Gastroesophageal sphincter (tissue), 4 donors: ENCODE measurements around the gene ATG2B. TPM values are rescaled to one million over a fixed set of nuclear protein-coding genes. Genes with fewer than 3 reads are reported as not detected.

Source experiments
- ATAC-seq: fragments of 150-250 bp; one replicate; pipeline ENCODE4 v1.9.1; 2016; ENCODE audit warnings: mild to moderate bottlenecking, moderate library complexity
- H3K27ac ChIP-seq, 4 donors: fragments of 200-600 bp; sonication (generic) in 3 of 4; 1 replicate in 3 of 4; 2 replicates in 1 of 4; pipeline ENCODE4 v1.5.1; 2016 to 2019
- H3K27me3 ChIP-seq: fragments of 200-600 bp; sonication (generic); one replicate; pipeline ENCODE4 v1.5.1; 2019
- H3K36me3 ChIP-seq, 2 donors: fragments of 200-600 bp; sonication (generic); one replicate each; pipeline ENCODE4 v1.5.1; 2019; ENCODE audit warnings: control low read depth in 1 of 2
- H3K4me1 ChIP-seq, 3 donors: fragments of 200-600 bp; sonication (generic); 1 replicate in 2 of 3; 2 replicates in 1 of 3; pipeline ENCODE4 v1.5.1; 2016 to 2019; ENCODE audit warnings: control low read depth in 2 of 3
- H3K4me3 ChIP-seq, 2 donors: fragments of 200-600 bp; sonication (generic); one replicate each; pipeline ENCODE4 v1.5.1; 2019; ENCODE audit warnings: mild to moderate bottlenecking in 1 of 2, moderate library complexity in 1 of 2
- H3K9me3 ChIP-seq, 3 donors: fragments of 200-600 bp; sonication (generic); one replicate each; pipeline ENCODE4 v1.5.1; 2017 to 2019; ENCODE audit warnings: control low read depth in 2 of 3
- CTCF ChIP-seq, 4 experiments: fragments of 200-600 bp in 2 of 4; fragments of 450-650 bp in 2 of 4; sonication (generic) in 1 of 4; IDR thresholded peaks; one replicate each; pipeline ENCODE4 v1.5.1; 2017 to 2019; ENCODE audit warnings: antibody characterized with exemption in 4 of 4, mild to moderate bottlenecking in 2 of 4, moderate library complexity in 2 of 4
- EP300 ChIP-seq: sonication (generic); formaldehyde crosslinking; IDR thresholded peaks from one replicate; pipeline ENCODE4 v1.6.1; 2017; ENCODE audit warnings: antibody characterized with exemption, mild to moderate bottlenecking
- POLR2A ChIP-seq, 2 donors: fragments of 450-650 bp; IDR thresholded peaks; one replicate each; pipeline ENCODE4 v1.6.1; 2017; ENCODE audit warnings: antibody characterized with exemption in 2 of 2, mild to moderate bottlenecking in 2 of 2, moderate library complexity in 1 of 2
- POLR2AphosphoS5 ChIP-seq: sonication (generic); formaldehyde crosslinking; IDR thresholded peaks from one replicate; pipeline ENCODE4 v1.6.1; 2017; ENCODE audit warnings: antibody characterized with exemption
- WGBS, 2 donors: methylation state at CpG; one replicate each; pipeline ENCODE4 v1.1.5; 2018; ENCODE audit warnings: low coverage in 1 of 2; 5-methylcytosine and 5-hydroxymethylcytosine counted together
- total RNA-seq, 4 donors: library from RNA; depleted of rRNA; stranded (reverse); fragments of >200 nt; gene quantifications; one replicate each; pipeline ENCODE4 v1.1.0, GENCODE V29; 2016

The ATG2B gene
- total RNA-seq, 4 donors from 2014 or later = 18.9 to 40.5 (median 25.8) TPM

- Histone ChIP-seq H3K27me3 (no peaks in the 10 kb centered on the region), H3K4me1 (no peaks in the 10 kb centered on the region), H3K4me3 (no peak overlapping the region), H3K9me3 (no peaks in the 10 kb centered on the region), H3K36me3 (peaks cover 0 to 67% of the 10 kb centered on the region in 2 donors), H3K27ac (no peak overlapping the region)
- 79 to 85% methylated on average over 3 of the region's 3 CpGs for WGBS, 2 donors
- no peak for ATAC-seq
- TF ChIP-seq POLR2A (IDR thresholded peaks at IDR 0.05) (no peak), CTCF (IDR thresholded peaks at IDR 0.05) (no peak), EP300 (no peak), POLR2AphosphoS5 (no peak)
Observed at GRCh38 chr14:96341323-96341722, 21.8 kb downstream of the ATG2B start.

- H3K4me3 ChIP-seq = no peak overlapping the region
- no peaks in the 10 kb centered on the region for H3K4me1 ChIP-seq
- no peak overlapping the region for H3K27ac ChIP-seq
- 87 to 100% methylated on average over 1 of the region's 1 CpG for WGBS, 2 donors
- H3K36me3 ChIP-seq = peaks cover 0 to 88% of the 10 kb centered on the region in 2 donors
- no peak for ATAC-seq
- H3K9me3 ChIP-seq = no peaks in the 10 kb centered on the region
- TF ChIP-seq POLR2AphosphoS5 (no peak), CTCF (IDR thresholded peaks at IDR 0.05) (no peak), EP300 (no peak), POLR2A (IDR thresholded peaks at IDR 0.05) (no peak)
- no peaks in the 10 kb centered on the region for H3K27me3 ChIP-seq
Observed at GRCh38 chr14:96338551-96338950, 24.6 kb downstream of the ATG2B start.

- Histone ChIP-seq H3K27ac (no peak overlapping the region), H3K36me3 (peaks cover 2 to 98% of the 10 kb centered on the region in 2 donors), H3K4me1 (no peaks in the 10 kb centered on the region), H3K27me3 (no peaks in the 10 kb centered on the region), H3K9me3 (no peaks in the 10 kb centered on the region), H3K4me3 (no peak overlapping the region)
- no peak for TF ChIP-seq POLR2AphosphoS5
- no peak for TF ChIP-seq EP300
- no peak for TF ChIP-seq POLR2A (IDR thresholded peaks at IDR 0.05)
- TF ChIP-seq CTCF (IDR thresholded peaks at IDR 0.05) = no peak
- ATAC-seq = no peak
- WGBS, 2 donors = 90 to 91% methylated on average over 2 to 5 of the region's 7 CpGs
Observed at GRCh38 chr14:96324219-96324618, 38.9 kb downstream of the ATG2B start.

GRCh38 chr14:96320605-96321004, 42.5 kb downstream of the ATG2B start:
- no peak for ATAC-seq
- 80 to 95% methylated on average over 1 of the region's 1 CpG for WGBS, 2 donors
- peaks cover 7 to 98% of the 10 kb centered on the region in 2 donors for H3K36me3 ChIP-seq

More at GRCh38 chr14:96320605-96321004, 42.5 kb downstream of the ATG2B start:
- TF ChIP-seq POLR2A (IDR thresholded peaks at IDR 0.05) = no peak
- TF ChIP-seq POLR2AphosphoS5 = no peak
- TF ChIP-seq CTCF (IDR thresholded peaks at IDR 0.05) = no peak
- TF ChIP-seq EP300 = no peak
- no peaks in the 10 kb centered on the region for H3K27me3 ChIP-seq
- no peak overlapping the region for H3K4me3 ChIP-seq
- no peaks in the 10 kb centered on the region for H3K4me1 ChIP-seq
- no peak overlapping the region for H3K27ac ChIP-seq
- H3K9me3 ChIP-seq = no peaks in the 10 kb centered on the region
